Jurkat, Clone E6-1 (cell line): ENCODE data around the gene ATL2. TPM values are rescaled to one million over a fixed set of nuclear protein-coding genes. Genes with fewer than 3 reads are reported as not detected.
"Not testable (repeated sequence)": the region's sequence is repeated elsewhere in the genome, so short reads cannot be mapped to it uniquely, and the experiment has no call there.

ENCODE experiments used
- DNase-seq: peaks from one replicate; pipeline ENCODE4 v3.0.0-alpha.2; 2011; ENCODE audit warnings: low read depth, low spot score
- H3K4me3 ChIP-seq: 2 replicates; pipeline ENCODE4 v1.5.1; 2011; ENCODE audit warnings: mild to moderate bottlenecking, low read length, control low read depth, moderate library complexity
- polyA plus RNA-seq: library from polyadenylated mRNA; unstranded; fragments of >200 nt; gene quantifications from one replicate; pipeline ENCODE4 v1.2.1, GENCODE V29; 2012; ENCODE audit warnings: missing spikeins; ENCODE audit not compliant: insufficient read length, insufficient read depth

Gene ATL2
- 22.7 TPM for polyA plus RNA-seq

GRCh38 chr2:38377050-38377828 is at the start of gene ATL2:
TSS of gene ATL2 (minus strand) at chr2:38377273. CDS start at chr2:38377260, 13 bp downstream.
- DNase-seq = peak; percentile 83
- H3K4me3 ChIP-seq = peak within 1 kb of the TSS; percentile 74

- H3K4me3 ChIP-seq = no peak overlapping the region
- no peak for DNase-seq
These were observed 46.7 kb upstream of the ATL2 start for GRCh38 chr2:38423763-38424162.

- no peak for DNase-seq
- H3K4me3 ChIP-seq = no peak overlapping the region
These were observed 44.4 kb upstream of the ATL2 start for GRCh38 chr2:38421274-38422056.

GRCh38 chr2:38419499-38419898 is 42.4 kb upstream of the ATL2 start:
- no peak for DNase-seq
- no peak overlapping the region for H3K4me3 ChIP-seq

GRCh38 chr2:38418735-38419134 is 41.7 kb upstream of the ATL2 start:
- no peak overlapping the region for H3K4me3 ChIP-seq
- DNase-seq = no peak

- DNase-seq = no peak
- no peak overlapping the region for H3K4me3 ChIP-seq
These were observed 40.9 kb upstream of the ATL2 start for GRCh38 chr2:38417745-38418689.

- DNase-seq = no peak
- H3K4me3 ChIP-seq = no peak overlapping the region
These were observed 39.4 kb upstream of the ATL2 start for GRCh38 chr2:38416296-38417036.

GRCh38 chr2:38415728-38416291 is 38.7 kb upstream of the ATL2 start:
- no peak overlapping the region for H3K4me3 ChIP-seq
- no peak for DNase-seq

- no peak overlapping the region for H3K4me3 ChIP-seq
- DNase-seq = no peak
These were observed 38.0 kb upstream of the ATL2 start for GRCh38 chr2:38415023-38415422.

GRCh38 chr2:38412235-38412871 is 35.3 kb upstream of the ATL2 start:
- not testable (repeated sequence) for DNase-seq, H3K4me3 ChIP-seq

GRCh38 chr2:38409156-38410102 is 32.4 kb upstream of the ATL2 start:
- no peak for DNase-seq
- H3K4me3 ChIP-seq = no peak overlapping the region

GRCh38 chr2:38407111-38407682 is 30.1 kb upstream of the ATL2 start:
- H3K4me3 ChIP-seq = no peak overlapping the region
- DNase-seq = no peak

- no peak overlapping the region for H3K4me3 ChIP-seq
- no peak for DNase-seq
These were observed 29.6 kb upstream of the ATL2 start for GRCh38 chr2:38406597-38407110.

GRCh38 chr2:38405917-38406596 is 29.0 kb upstream of the ATL2 start:
- no peak for DNase-seq
- H3K4me3 ChIP-seq = no peak overlapping the region

- no peak overlapping the region for H3K4me3 ChIP-seq
- no peak for DNase-seq
These were observed 23.4 kb upstream of the ATL2 start for GRCh38 chr2:38400513-38400912.

GRCh38 chr2:38398739-38399138 is 21.7 kb upstream of the ATL2 start:
- no peak for DNase-seq
- H3K4me3 ChIP-seq = no peak overlapping the region
